K562 (cell line): Measurements from ENCODE around the gene PSAP. TPM values are rescaled to one million over a fixed set of nuclear protein-coding genes. Genes with fewer than 3 reads are reported as not detected.

ENCODE experiments used
- CBFB ChIP-seq: sonication (generic); formaldehyde crosslinking; IDR thresholded peaks from 2 replicates; pipeline ENCODE4 v1.4.0; 2020; ENCODE audit warnings: mild to moderate bottlenecking, missing genetic modification reagents
- FOSL1 ChIP-seq: fragments of 200-800 bp; sonication (Bioruptor generic); conservative IDR thresholded peaks from 2 replicates; pipeline ENCODE4 v1.6.1; 2016; ENCODE audit warnings: missing genetic modification characterization, missing compliant biosample characterization
- HIVEP1 ChIP-seq: fragments of 250-450 bp; sonication (Bioruptor Pico); IDR thresholded peaks from 2 replicates; pipeline ENCODE4 v1.4.0; 2020; ENCODE audit warnings: mild to moderate bottlenecking
- LARP7 ChIP-seq: fragments of 450-650 bp; IDR thresholded peaks from 2 replicates; pipeline ENCODE4 v1.6.1; 2016
- MEIS2 ChIP-seq: fragments of 450-650 bp; IDR thresholded peaks from 2 replicates; pipeline ENCODE4 v1.6.1; 2014; ENCODE audit warnings: mild to moderate bottlenecking; ENCODE audit not compliant: partially characterized antibody
- MXD1 ChIP-seq: fragments of 250-450 bp; sonication (Bioruptor Pico); IDR thresholded peaks from 2 replicates; pipeline ENCODE4 v1.8.0; 2021; ENCODE audit warnings: borderline replicate concordance, mild to moderate bottlenecking, moderate library complexity; ENCODE audit not compliant: poor library complexity, severe bottlenecking
- NCOA4 ChIP-seq: fragments of 450-650 bp; IDR thresholded peaks from 2 replicates; pipeline ENCODE4 v1.6.1; 2018; ENCODE audit warnings: mild to moderate bottlenecking; ENCODE audit not compliant: partially characterized antibody
- PTRF ChIP-seq: fragments of 450-650 bp; IDR thresholded peaks from 2 replicates; pipeline ENCODE4 v1.6.1; 2016; ENCODE audit warnings: mild to moderate bottlenecking, missing genetic modification characterization, missing compliant biosample characterization
- VEZF1 ChIP-seq: fragments of 200-800 bp; sonication (Bioruptor generic); IDR thresholded peaks from 2 replicates; pipeline ENCODE4 v1.6.1; 2017; ENCODE audit warnings: missing genetic modification characterization, missing compliant biosample characterization
- ZBTB34 ChIP-seq: fragments of 250-450 bp; sonication (Bioruptor Pico); IDR thresholded peaks from 2 replicates; pipeline ENCODE4 v1.8.0; 2021; ENCODE audit warnings: mild to moderate bottlenecking, moderate library complexity
- ZKSCAN3 ChIP-seq: fragments of 250-450 bp; sonication (Bioruptor Pico); IDR thresholded peaks from 2 replicates; pipeline ENCODE4 v1.4.0; 2020
- ZNF12 ChIP-seq: sonication (generic); formaldehyde crosslinking; IDR thresholded peaks from 2 replicates; pipeline ENCODE4 v1.4.0; 2020; ENCODE audit warnings: mild to moderate bottlenecking, missing genetic modification reagents
- ZNF165 ChIP-seq: fragments of 250-450 bp; sonication (Bioruptor Pico); IDR thresholded peaks from 2 replicates; pipeline ENCODE4 v1.4.0; 2020; ENCODE audit warnings: borderline replicate concordance
- ZNF695 ChIP-seq: fragments of 450-650 bp; formaldehyde crosslinking; IDR thresholded peaks from 2 replicates; pipeline ENCODE4 v1.4.0; 2020; ENCODE audit warnings: mild to moderate bottlenecking, moderate library complexity
- polyA plus RNA-seq, 8 experiments: library from polyadenylated mRNA; depleted of rRNA in 4 of 8; stranded (reverse) in 5 of 8; unstranded in 3 of 8; fragments of >200 nt; fragmentation: Nextera tagmentation in 2 of 8; fragmentation: Illumina TruSeq in 1 of 8; extraction: Ambion mirVana in 2 of 8; extraction: Trizol in 1 of 8; gene quantifications; 2 replicates each; pipeline versions ENCODE4 v1.2.1 to v1.2.3, GENCODE V29; 2011 to 2014; ENCODE audit warnings: inconsistent platforms in 1 of 8, missing spikeins in 1 of 8
- total RNA-seq, 7 experiments: library from RNA; depleted of rRNA in 6 of 7; stranded (reverse); fragments of >200 nt in 6 of 7; fragmentation: Illumina TruSeq in 2 of 7; extraction: Trizol in 2 of 7; gene quantifications; 2 replicates each; pipeline versions ENCODE4 v1.2.1 to v1.2.3, GENCODE V29; 2011 to 2021; ENCODE audit warnings: low replicate concordance in 1 of 7
- TF ChIP-seq, protein P1 (sequence below): sonication (generic); formaldehyde crosslinking; IDR thresholded peaks from 2 replicates; pipeline ENCODE4 v1.8.0; 2022; ENCODE audit warnings: missing genetic modification reagents, mild to moderate bottlenecking, moderate library complexity, borderline replicate concordance

The PSAP gene
- total and polyA plus RNA-seq, 9 of the 15 experiments (the other 6 are each of a cell fraction or from before 2014, with no cell fraction given), result 245 to 700 (median 429) TPM

DNA sequence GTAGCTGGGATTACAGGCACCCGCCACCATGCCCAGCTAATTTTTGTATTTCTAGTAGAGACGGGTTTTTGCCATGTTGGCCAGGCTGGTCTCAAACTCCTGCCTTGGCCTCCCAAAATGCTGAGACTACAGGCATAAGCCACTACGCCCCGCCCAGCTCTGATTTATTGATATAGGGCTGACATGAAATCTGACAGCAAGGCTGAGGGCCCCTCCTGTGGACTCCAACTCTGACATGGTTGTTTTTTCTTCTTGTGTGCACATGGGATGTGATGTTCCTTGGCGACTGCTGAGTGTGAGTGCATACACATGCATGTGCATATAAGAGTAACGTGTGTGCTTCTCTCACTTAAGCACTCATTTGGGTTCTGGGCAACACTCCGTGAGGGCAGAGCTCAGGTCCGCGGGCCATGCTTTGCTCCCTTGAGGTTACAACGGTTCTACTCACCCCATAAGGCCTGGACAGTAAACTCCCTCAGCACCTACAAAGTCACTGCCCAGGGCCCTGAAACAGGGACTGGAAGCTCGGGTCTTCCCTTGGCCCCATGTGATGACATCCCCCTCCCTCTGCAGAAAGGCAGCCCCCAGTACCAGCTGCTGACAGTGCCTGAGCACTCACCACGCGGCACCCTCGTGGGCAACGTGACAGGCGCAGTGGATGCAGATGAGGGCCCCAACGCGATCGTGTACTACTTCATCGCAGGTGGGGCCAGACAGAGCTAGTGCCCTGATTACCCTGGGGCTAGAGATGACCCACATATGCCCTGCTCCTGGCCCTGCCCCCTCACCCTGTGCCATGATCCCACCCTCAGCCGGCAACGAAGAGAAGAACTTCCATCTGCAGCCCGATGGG lies 44.1 kb downstream of the PSAP start (continued):
- TF ChIP-seq PTRF (tag) (no peak), ZBTB34 (CRISPR knock-in tag) (no peak), ZKSCAN3 (no peak), LARP7 (no peak), ZNF165 (CRISPR knock-in tag) (no peak), NCOA4 (no peak), VEZF1 (CRISPR knock-in tag) (no peak), HIVEP1 (no peak), ZNF12 (CRISPR knock-in tag) (no peak), CBFB (CRISPR knock-in tag) (no peak), MEIS2 (peak; percentile 86), ZNF695 (CRISPR knock-in tag) (no peak), MXD1 (no peak), FOSL1 (0 out of 2 replicates have a peak, but pooled peaks have one; percentile 10)
- TF ChIP-seq, protein P1, sequence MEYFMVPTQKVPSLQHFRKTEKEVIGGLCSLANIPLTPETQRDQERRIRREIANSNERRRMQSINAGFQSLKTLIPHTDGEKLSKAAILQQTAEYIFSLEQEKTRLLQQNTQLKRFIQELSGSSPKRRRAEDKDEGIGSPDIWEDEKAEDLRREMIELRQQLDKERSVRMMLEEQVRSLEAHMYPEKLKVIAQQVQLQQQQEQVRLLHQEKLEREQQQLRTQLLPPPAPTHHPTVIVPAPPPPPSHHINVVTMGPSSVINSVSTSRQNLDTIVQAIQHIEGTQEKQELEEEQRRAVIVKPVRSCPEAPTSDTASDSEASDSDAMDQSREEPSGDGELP, result 0 out of 2 replicates have a peak, but pooled peaks have one; percentile 4
